GM18526 (cell line): ENCODE measurements around the gene ZNF500.

Experiments
- POLR2A ChIP-seq: IDR thresholded peaks from 3 replicates; pipeline ENCODE4 v1.6.1; 2011; ENCODE audit not compliant: insufficient read length; ENCODE audit errors: extremely low read depth

Gene ZNF500

DNA sequence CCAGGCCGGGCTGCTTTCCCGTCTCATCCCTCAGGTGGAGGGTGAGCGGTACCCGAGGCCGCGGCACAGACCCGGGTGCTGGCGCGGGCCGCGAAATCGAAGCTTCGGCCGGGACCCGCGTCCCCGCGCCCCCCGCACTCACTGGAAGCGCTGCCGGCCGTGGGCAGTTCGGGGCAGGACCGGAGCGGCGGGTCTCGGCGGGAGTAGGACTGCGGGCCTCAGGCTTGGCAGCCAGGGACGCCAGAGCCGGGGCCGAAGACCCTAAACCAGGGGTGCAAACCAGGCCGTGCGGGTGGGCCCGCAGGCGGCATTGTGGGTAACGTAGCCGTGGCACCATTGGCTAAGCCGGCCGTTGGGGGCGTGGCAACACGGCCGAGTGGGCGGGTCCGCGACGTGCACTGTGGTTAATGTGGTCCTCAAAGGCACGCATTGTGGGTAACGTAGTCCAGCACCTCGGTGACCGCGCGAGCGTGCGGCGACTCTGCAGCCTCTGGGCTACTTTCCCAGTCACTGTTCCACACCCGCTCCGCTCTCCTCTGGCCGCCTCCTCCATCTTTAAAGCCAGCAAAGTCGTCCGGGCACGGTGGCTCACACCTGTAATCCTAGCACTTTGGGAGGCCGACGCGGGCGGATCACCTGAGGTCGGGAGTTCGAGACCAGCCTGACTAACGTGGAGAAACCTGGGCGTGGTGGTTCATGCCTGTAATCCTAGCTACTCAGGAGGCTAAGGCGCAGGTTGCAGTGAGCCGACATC, at the start of gene ZNF500:
TSS of gene ZNF500 (minus strand) at position 288 of the 754 bp plus-strand sequence. CDS start 1,184 bp downstream, outside the sequence.
- peak; percentile 65 for TF ChIP-seq POLR2A

DNA sequence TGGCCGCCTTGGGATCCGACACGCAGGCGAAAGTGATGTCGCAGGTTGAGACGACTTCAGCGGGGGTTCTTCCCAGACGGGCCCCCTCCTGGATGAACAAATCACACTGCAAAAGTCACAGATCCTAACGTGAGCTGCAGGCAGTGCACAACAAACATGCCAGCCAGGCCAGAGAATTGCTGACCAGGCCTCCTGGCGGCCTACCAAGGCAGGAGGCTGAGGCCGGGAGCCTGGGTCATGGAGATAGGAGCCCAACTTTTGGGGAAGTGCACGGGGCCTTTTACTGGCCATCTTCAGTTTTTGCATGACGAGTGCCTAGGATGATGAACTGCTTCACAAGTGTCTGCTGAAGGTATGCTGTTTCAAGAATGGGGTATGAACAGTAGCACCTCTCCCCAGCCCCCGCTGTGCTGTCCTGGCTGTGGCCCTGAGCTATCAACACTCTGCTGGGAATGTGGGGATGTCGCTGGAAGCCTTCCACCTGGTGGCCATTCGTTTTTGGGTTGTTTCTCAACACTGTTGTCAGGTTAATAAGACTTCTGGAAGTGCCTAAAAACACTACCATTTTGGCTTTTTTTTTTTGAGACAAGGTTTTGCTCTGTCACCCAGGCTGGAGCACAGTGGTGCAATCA, 47.7 kb upstream of the ZNF500 start:
- TF ChIP-seq POLR2A = no peak

DNA sequence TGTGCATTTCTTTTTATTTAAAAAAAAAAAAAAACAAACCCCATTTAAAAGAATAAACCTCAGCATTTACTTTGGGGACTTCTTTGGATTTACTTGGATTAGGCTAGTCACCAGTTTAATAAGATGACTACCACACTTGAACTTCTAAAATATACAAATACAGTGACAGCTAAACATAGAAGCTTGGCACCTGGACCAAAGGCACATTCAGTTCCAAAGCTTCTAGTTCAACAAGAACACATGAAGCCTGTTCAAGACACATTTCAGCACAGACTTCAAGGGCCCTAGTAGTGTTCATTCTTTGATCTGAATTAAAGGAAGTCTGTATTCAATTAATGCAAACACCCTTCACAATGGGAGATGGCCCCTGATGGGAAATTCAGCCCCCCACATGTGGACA, 47.1 kb upstream of the ZNF500 start:
- TF ChIP-seq POLR2A = no peak

DNA sequence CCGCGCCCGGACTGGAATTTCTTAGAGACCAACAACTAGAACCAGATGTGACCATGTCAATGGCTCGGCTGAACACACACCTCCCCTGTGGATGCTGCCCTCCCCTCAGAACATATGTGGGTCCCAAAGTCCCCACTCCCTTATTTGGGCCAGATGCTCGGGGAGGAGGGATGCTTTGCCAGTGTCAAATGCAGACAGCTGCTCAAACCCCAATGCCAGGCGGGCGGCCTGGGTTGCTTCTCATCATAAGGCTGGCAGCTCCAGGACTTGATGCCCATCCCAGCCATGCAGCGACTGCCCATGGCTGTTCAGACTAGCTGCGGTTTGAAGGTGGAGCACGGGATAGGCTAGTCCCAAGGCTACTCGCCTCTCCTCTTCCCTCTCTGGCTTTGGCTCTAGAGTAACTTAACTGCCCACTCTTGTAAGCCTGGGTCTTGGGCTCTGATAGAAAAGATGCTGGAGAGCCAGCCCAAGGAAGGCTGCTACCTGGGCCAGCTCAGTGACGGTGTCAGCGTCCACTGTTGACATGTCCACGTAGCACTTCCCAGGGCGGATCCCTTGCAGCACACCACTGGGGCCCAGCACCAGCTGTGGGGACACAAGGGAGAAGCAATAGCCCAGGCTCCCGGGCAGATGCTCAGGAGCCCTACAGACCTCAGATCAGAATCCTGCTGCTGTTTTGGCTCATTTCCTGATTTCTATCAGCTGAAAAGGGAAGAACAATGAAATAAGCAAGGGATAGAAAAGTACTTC, 46.5 kb upstream of the ZNF500 start:
- no peak for TF ChIP-seq POLR2A

DNA sequence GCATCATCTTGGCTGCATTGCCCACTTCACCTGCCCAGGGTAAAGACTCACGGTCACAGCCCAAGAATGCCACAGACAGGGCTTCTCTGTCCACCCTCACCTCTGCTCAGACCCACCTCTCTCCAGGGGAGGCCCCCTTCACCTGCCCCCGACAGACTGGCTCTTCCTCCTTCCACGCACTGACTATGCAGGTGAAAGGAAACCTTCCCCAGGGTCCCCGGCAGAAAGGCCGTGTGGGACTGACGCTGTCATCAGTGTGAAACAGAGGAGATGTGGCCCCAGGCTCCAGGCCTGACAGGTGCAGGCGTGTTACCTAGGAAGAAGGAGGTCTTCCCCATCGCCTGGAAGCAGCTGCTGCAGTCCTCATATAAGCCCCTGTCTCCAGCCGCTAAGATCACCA, 44.8 kb upstream of the ZNF500 start:
- no peak for TF ChIP-seq POLR2A

DNA sequence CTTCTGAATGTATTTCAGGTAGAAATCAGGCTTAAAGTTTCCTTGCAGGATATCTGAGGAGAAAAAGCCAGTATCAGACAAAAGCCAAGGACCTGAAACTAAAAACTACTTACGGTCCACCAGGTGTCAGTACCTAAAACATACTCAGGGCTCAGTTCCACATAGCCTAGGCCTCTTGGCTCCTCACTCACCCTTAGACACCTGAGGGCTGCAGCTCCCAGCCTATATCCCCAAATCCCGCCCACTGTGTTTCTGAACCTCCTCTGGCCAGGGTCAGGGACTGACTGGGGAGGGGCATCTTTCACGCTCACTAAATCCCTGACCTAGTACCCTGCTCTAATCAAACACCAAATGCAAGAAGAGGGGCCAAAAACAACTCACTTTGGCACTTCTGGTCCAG, 44.3 kb upstream of the ZNF500 start:
- no peak for TF ChIP-seq POLR2A

DNA sequence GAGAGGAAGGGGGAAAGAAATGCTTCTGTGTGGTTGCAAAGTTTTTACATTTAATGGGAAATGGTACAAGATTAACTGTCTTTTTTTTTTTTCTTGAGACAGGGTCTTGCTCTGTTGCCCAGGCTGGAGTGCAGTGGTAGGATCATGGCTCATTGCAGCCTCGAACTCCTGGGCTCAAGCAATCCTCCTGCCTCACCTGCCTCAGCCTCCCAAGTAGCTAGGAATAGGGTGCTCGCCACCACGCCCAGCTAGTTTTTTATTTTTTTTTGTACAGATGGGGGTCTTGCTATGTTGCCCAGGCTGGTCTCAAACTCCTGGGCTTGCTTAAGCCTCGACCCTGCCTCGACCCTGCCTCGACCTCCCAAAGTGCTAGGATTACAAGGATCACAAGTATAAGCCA, 39.3 kb upstream of the ZNF500 start:
- TF ChIP-seq POLR2A = no peak

DNA sequence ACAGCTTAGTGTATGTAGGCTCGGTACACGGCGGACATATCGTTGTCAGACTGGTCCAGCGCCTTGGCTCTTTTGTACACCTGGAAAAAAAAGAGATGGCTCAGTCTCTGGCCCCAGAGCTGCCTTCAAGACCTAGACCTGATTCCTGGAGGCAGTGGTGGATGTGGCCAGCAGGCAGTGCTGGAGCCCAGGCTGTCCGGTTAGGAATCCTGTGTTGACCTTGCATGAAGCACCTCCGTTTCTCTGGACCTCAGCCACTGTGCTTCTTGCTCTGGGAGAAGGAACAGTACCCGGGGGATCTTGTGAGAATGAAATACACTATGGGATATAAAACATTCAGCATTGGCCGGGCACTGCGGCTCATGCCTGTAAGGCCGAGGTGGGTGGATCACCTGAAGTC, 38.3 kb upstream of the ZNF500 start:
- TF ChIP-seq POLR2A = no peak

DNA sequence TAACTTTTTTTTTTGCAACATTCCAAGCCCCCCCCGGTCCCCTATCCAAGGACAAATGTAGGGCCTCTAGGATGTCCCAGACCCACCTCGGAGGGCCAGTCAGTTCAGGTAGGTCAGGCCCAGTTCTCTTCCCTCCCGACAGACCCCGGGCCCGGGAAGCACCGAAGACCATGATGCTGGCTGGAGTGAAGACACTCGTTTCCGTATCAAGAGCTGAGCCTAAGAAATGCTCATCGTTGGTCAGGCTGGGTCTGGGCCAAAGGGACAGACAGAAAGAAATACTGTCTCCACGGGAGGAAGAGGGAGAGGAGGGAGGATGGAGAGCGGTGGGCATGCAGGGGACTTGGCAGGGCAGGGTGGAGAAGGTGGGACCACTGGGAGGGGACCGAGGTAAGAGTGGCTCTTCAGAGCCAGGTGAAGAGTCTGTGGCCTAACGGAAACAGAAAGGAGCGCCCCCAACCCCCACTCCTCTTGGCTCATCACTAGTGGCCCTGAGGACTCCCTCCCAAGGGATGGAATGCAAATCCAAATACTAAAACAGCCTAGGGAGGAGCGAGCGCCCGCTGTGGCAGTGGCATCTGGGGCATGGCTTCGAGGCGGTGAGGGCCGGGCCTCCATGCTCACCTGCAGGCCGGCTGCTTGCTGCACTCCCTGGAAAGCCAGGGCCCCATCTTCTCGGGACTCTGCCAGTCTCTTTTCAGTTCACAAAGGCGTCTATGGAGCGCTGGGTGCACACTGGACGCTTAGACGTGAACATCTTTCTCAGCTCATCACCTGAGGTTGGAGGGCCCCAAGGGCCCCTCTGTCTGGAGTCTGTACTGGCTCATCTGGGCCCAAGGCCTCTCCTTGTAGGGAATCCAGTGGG, 37.2 kb upstream of the ZNF500 start:
- TF ChIP-seq POLR2A = no peak

DNA sequence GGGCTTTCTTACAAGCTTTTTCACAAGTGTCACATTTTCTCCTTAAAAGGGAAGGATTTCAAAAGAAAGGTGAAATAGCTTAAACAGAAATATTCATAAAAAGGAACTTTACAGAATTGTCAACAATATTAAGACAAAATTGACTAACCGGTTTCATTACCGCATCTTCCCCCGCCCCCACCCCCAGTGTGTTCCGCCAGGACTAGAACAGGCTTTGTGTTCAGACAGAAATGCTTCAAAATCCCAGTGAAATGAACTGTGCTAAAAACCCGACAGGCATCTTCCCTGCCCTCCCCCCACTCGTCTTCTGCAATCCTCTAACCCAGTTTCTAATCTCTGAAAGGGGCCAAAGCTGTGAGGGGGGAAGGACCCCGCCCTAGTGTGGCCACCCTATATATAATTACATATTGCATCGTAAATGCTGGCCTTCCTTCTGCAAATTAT, 36.5 kb upstream of the ZNF500 start:
- no peak for TF ChIP-seq POLR2A

DNA sequence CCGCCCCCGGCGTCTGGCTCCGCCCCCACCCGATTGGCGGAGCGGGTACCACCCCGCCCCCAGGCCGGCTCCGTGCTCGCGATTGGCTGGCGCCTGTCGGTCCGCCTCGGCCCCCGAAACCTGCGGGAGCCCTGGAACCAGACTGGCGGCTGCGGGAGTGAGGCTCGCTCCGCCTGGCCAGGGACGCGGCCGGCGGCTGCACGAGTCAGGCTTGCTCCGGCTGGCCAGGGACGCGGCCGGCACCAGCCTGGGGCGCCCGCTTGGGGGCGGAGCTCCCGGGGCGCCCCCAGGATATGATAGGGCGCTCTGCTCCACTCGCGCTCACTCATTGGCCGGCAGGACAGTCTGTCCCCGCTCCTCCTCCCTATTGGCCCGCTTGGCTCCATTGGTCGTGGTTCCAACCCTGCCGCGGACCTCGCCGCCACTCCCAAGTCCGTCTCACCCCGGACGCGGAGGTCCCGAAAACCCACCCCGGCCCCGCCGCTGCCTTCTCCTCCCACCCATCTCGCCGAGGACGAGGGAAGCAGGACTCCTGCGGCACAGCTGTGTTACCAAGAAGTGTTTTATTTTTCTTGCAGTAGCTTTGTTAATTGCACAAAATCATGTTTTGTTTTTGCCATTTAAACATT, 35.8 kb upstream of the ZNF500 start:
- no peak for TF ChIP-seq POLR2A

DNA sequence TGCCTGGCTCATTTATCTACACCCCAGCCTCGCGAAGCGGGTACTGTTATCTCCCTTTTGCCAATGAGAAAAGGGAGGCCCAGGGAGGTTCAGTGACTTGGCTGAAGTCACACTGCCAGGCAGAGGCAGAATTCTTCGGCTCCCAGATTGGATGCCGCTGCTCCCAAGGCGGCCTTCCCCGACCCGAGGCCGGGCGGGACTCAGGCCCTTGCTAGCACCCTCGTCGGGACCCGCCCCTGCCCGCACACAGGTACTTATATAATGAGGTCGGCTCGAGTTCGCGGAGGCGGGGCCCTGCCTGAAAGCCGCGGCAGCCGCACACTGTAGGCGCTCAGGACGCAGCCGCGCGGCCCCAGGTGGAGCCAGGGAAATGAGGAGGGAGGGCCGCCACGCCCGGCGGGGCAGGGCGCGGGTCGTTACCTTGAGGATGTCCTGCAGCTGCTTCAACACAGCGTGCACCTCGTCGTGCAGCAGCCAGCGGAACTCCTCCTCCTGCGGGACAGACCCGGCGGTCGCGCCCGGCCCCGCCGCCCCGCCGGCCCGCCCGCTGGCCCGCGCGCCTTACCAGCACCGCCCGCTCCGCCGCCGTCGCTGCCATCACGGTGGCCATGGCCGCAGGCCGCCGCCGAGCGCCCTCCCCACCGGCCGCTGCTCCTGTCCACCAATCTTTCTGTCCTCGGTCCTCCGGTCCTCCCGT, 35.1 kb upstream of the ZNF500 start, which contains the start of gene ROGDI:
TSS of gene ROGDI (minus strand) at position 672 of the 697 bp plus-strand sequence. CDS start at position 610, 62 bp downstream.
- peak; percentile 46 for TF ChIP-seq POLR2A

DNA sequence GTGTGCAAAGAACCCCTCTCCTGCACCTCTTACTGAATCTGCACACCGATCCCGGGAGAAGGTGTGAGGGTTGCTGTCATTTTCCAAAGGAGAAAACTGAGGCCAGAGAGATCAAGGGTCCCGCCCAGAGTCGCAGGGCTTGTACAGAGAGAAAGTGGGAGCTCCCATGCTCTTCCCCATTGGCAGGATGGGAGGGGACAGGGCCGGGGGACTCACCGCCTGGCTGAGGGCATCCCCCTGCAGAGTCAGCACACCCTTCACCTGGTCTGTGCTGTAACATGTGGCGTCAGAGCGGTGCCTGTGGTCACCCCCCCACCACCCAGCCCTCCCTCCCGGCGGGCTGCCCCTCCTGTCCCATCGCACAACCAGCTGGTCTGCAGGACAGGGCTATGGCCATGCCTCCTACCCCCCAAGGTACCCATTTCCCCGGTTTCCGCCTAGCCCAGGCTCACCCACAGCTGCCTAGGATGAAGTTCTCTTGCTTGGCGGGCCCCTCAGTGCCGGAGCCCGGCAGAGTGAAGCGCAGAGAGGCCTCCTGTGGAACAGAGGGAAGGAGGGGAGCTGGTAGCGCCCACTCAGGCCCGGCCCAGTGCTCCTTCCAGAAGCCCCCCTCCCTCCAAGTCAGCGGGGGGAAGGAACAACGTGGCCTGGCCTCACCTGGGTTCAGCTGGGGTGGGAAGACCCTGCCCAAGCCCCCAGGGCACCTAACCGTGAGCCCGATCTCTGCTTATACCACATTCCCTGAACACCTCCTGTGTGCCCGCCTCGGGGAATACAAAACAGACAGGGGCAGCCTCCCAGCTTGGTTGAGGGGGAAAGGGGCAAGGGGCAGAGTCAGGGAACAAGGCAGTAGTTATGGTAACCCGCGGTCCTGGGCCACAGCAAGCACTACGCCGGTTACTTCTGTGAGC, 34.3 kb upstream of the ZNF500 start:
- no peak for TF ChIP-seq POLR2A
